Panc1 (cell line): ENCODE measurements around the gene EXT2. TPM values are rescaled to one million over a fixed set of nuclear protein-coding genes. Genes with fewer than 3 reads are reported as not detected.

Experiments used
- ATAC-seq: fragments of 200-7000 bp; cut with Tn5 transposase; 2 replicates; pipeline ENCODE4 v1.9.1; 2020; ENCODE audit warnings: mild to moderate bottlenecking, moderate library complexity
- BruUV-seq: library from RNA; stranded (reverse); fragments of 400-500 nt; replicated peaks from 2 replicates; lab custom pipeline; 2021; lab: Mats Ljungman, UMichigan
- CTCF ChIA-PET: fragments of 300-600 bp; sonication (Branson Sonifier 250); formaldehyde crosslinking; loops from one replicate; lab custom pipeline; 2022; ENCODE audit warnings: antibody characterized with exemption; lab: Charles Lee
- POLR2A ChIA-PET: fragments of 300-600 bp; sonication (Branson Sonifier 250); formaldehyde crosslinking; loops from one replicate; lab custom pipeline; 2022; ENCODE audit warnings: antibody characterized with exemption; lab: Charles Lee
- DNase-seq: peaks from one replicate; pipeline ENCODE4 v3.0.0-alpha.2; 2010; ENCODE audit warnings: low read depth, low spot score
- H3K27ac ChIP-seq: 2 replicates; pipeline ENCODE4 v1.5.1; 2011; ENCODE audit warnings: mild to moderate bottlenecking, low read length, inconsistent platforms
- H3K27me3 ChIP-seq: fragments of 200-500 bp; sonication (Bioruptor generic); 2 replicates; pipeline ENCODE4 v1.6.0; 2014; ENCODE audit warnings: low read length, inconsistent platforms; ENCODE audit not compliant: control insufficient read depth, insufficient read depth
- H3K36me3 ChIP-seq: fragments of 200-500 bp; sonication (Bioruptor generic); 2 replicates; pipeline ENCODE4 v1.5.1; 2014; ENCODE audit warnings: inconsistent platforms, mild to moderate bottlenecking, low read length, moderate library complexity; ENCODE audit not compliant: control insufficient read depth, insufficient read depth
- H3K4me1 ChIP-seq: 2 replicates; pipeline ENCODE4 v1.5.1; 2011; ENCODE audit warnings: inconsistent platforms, mild to moderate bottlenecking, low read length, moderate library complexity; ENCODE audit not compliant: control insufficient read depth, insufficient read depth
- H3K4me3 ChIP-seq, 2 experiments: 2 replicates each; pipeline ENCODE4 v1.5.1; 2011 to 2012; ENCODE audit warnings: low read depth in 2 of 2, low read length in 2 of 2, mild to moderate bottlenecking in 2 of 2, inconsistent platforms in 1 of 2, moderate library complexity in 1 of 2
- H3K9me3 ChIP-seq: fragments of 200-500 bp; sonication (Bioruptor generic); 2 replicates; pipeline ENCODE4 v1.5.1; 2014; ENCODE audit warnings: low read depth, mild to moderate bottlenecking, inconsistent platforms, low read length, moderate library complexity; ENCODE audit not compliant: control insufficient read depth, insufficient read depth
- POLR2AphosphoS5 ChIP-seq: IDR thresholded peaks from 2 replicates; pipeline ENCODE4 v1.6.1; 2012; ENCODE audit warnings: mild to moderate bottlenecking, low read depth, low read length, moderate library complexity
- SIN3A ChIP-seq: IDR thresholded peaks from 2 replicates; pipeline ENCODE4 v1.6.1; 2012; ENCODE audit warnings: low read depth, mild to moderate bottlenecking, low read length, moderate library complexity, borderline replicate concordance; ENCODE audit not compliant: insufficient read depth
- TCF7L2 ChIP-seq: IDR thresholded peaks from 2 replicates; pipeline ENCODE4 v1.6.1; 2011; ENCODE audit warnings: mild to moderate bottlenecking, low read depth, low read length, inconsistent platforms
- in situ Hi-C: cut with HindIII; loops from 2 replicates; pipeline ENCODE4 v1.10.0; 2016; ENCODE audit warnings: low sequenced_read_pairs, low pct_unique_long_range_greater_than_20kb
- intact Hi-C: fragments of 100-400 bp; cut with micrococcal nuclease; formaldehyde crosslinking; loops from one replicate; pipeline ENCODE4 v1.10.0; 2022; ENCODE audit not compliant: unreplicated experiment
- total RNA-seq: library from RNA; stranded (reverse); gene quantifications from one replicate; pipeline ENCODE4 v1.2.1, GENCODE V29; 2021; ENCODE audit not compliant: unreplicated experiment
- TF ChIP-seq, protein P1 (sequence below), 2 experiments: IDR thresholded peaks; 2 replicates each; pipeline ENCODE4 v1.6.1; 2011 to 2012; ENCODE audit warnings: low read depth in 2 of 2, control low read depth in 1 of 2, low read length in 1 of 2, mild to moderate bottlenecking in 1 of 2, moderate library complexity in 1 of 2; ENCODE audit not compliant: insufficient read depth in 1 of 2
- TF ChIP-seq, protein P2 (sequence below): fragments of 450-650 bp; IDR thresholded peaks from 2 replicates; pipeline ENCODE4 v1.5.1; 2017; ENCODE audit warnings: mild to moderate bottlenecking

The EXT2 gene
- total RNA-seq, 1 experiment from 2014 or later, result 57.5 TPM

DNA sequence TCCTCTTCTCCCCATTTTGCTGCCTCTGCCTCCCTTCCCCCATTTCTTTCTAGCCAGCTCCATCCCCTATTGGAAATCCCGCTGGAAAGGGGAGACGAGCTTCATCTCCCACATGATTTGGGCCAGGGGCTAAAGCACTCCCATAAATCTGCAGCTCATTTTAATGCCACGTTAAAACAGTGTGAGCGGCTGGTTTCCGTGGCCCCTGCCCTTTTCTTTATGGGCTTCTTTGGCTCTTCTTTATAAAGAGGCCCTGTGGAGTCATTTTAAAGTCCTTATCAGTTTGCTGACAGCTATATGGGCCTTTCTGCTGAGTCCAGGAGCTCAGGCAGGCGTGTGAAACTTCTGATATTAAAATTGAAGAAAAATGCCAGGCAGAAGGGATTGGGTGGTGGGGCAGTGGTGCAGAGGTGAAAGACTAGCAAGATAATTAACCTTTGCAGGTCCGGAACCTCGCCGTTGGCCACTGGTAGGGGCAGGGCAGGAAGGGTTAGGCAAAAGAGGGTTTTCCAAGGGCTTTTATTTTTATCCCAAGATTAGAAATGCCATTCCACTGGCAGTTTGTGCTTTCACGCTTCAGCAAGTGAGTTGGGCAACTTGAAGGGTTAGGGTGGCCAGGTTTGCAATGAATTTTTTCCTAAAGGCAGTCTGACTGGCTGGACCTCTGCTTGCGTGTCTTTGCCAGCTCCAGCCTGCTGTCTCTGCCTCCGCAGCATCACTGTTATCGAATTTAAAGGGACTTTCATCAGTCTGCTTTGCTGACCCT is 44.3 kb downstream of the EXT2 start:
- Histone ChIP-seq H3K27me3 (no peaks in the 10 kb centered on the region), H3K36me3 (no peaks in the 10 kb centered on the region), H3K4me3 (no peak overlapping the region), H3K27ac (peak overlapping the region; percentile 24; the same call in 1 of the 2 replicates), H3K4me1 (peaks cover 26% of the 10 kb centered on the region), H3K9me3 (no peaks in the 10 kb centered on the region)
- peak; percentile 84 for TF ChIP-seq TCF7L2
- TF ChIP-seq, protein P1, sequence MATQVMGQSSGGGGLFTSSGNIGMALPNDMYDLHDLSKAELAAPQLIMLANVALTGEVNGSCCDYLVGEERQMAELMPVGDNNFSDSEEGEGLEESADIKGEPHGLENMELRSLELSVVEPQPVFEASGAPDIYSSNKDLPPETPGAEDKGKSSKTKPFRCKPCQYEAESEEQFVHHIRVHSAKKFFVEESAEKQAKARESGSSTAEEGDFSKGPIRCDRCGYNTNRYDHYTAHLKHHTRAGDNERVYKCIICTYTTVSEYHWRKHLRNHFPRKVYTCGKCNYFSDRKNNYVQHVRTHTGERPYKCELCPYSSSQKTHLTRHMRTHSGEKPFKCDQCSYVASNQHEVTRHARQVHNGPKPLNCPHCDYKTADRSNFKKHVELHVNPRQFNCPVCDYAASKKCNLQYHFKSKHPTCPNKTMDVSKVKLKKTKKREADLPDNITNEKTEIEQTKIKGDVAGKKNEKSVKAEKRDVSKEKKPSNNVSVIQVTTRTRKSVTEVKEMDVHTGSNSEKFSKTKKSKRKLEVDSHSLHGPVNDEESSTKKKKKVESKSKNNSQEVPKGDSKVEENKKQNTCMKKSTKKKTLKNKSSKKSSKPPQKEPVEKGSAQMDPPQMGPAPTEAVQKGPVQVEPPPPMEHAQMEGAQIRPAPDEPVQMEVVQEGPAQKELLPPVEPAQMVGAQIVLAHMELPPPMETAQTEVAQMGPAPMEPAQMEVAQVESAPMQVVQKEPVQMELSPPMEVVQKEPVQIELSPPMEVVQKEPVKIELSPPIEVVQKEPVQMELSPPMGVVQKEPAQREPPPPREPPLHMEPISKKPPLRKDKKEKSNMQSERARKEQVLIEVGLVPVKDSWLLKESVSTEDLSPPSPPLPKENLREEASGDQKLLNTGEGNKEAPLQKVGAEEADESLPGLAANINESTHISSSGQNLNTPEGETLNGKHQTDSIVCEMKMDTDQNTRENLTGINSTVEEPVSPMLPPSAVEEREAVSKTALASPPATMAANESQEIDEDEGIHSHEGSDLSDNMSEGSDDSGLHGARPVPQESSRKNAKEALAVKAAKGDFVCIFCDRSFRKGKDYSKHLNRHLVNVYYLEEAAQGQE (IDR thresholded peaks at IDR 0.05; ENCODE audit: insufficient read depth in 1 of 2, low read depth in 2 of 2, low read length in 1 of 2), result no peak
- intact Hi-C loops (loop anchor here (10.0 kb wide), 1 partner anchor 145 kb away; no protein-coding TSS in a partner anchor), in situ Hi-C loops (no loop called here)
- ChIA-PET CTCF (interaction anchor here (1.1 kb wide), 1 partner anchor 20 kb away, joined by 12 read pairs; no protein-coding TSS in a partner anchor), POLR2A (no interaction called here)
- BruUV-seq, result no TSS peak
- ATAC-seq (no peak), DNase-seq (no peak)

DNA sequence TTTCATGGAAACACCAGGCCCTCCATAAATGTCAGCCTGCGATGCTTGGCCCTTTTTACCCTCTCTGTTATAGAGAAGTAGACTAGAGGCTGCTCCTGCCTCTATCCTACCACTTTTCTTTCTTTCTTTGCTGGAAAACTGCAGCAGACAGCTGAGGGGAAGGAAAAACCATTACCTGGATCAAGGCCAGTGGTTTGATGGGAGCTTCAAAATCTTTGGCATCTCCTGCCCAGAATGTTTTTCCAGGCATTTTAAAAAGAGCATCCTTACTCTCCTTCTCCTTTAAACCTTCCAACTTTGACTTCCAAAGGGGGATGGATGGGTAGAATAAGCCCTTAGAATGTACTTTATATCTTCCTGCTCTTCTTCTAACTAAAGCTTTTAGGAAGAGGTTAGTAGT is 44.9 kb downstream of the EXT2 start:
- DNase-seq (no peak), ATAC-seq (no peak)
- no peaks in the 10 kb centered on the region for H3K9me3 ChIP-seq
- intact Hi-C loops, result no loop called here
- H3K4me3 ChIP-seq, result no peak overlapping the region
- no TSS peak for BruUV-seq
- in situ Hi-C loops, result no loop called here
- no peaks in the 10 kb centered on the region for H3K27me3 ChIP-seq
- H3K4me1 ChIP-seq, result peaks cover 27% of the 10 kb centered on the region
- CTCF ChIA-PET, result interaction anchor here (1.1 kb wide), 1 partner anchor 21 kb away, joined by 12 read pairs; no protein-coding TSS in a partner anchor
- no peak for TF ChIP-seq SIN3A
- TF ChIP-seq TCF7L2, result no peak
- TF ChIP-seq, protein P2, sequence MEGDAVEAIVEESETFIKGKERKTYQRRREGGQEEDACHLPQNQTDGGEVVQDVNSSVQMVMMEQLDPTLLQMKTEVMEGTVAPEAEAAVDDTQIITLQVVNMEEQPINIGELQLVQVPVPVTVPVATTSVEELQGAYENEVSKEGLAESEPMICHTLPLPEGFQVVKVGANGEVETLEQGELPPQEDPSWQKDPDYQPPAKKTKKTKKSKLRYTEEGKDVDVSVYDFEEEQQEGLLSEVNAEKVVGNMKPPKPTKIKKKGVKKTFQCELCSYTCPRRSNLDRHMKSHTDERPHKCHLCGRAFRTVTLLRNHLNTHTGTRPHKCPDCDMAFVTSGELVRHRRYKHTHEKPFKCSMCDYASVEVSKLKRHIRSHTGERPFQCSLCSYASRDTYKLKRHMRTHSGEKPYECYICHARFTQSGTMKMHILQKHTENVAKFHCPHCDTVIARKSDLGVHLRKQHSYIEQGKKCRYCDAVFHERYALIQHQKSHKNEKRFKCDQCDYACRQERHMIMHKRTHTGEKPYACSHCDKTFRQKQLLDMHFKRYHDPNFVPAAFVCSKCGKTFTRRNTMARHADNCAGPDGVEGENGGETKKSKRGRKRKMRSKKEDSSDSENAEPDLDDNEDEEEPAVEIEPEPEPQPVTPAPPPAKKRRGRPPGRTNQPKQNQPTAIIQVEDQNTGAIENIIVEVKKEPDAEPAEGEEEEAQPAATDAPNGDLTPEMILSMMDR, result no peak
- no peak for TF ChIP-seq POLR2AphosphoS5
- TF ChIP-seq, protein P1 (IDR thresholded peaks at IDR 0.05; ENCODE audit: insufficient read depth in 1 of 2, low read depth in 2 of 2, low read length in 1 of 2), result no peak
- peak overlapping the region; percentile 23; the same call in 1 of the 2 replicates for H3K27ac ChIP-seq
- no peaks in the 10 kb centered on the region for H3K36me3 ChIP-seq
- POLR2A ChIA-PET, result no interaction called here
